Measurements from ENCODE around the gene TMTC1.

DNA sequence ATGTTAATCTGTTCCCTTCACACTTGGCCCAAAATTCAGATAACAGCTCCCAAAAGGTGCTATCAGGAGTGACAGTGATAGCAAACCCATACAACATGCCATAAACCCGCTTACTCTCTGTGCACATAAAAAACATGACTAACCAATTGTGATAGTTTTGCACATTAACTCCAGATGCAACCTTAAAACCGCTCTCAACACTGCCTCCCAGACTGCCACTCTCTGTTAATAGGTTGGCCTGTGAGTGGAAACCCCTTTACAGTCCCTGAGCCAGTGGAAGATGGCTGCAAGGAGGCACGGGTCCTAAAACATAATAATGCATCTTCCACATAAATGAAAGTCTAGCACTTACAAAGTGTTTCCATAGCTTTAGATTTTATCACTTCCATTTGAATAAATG lies 12.0 kb upstream of the TMTC1 start:
- TF ChIP-seq, protein P1, sequence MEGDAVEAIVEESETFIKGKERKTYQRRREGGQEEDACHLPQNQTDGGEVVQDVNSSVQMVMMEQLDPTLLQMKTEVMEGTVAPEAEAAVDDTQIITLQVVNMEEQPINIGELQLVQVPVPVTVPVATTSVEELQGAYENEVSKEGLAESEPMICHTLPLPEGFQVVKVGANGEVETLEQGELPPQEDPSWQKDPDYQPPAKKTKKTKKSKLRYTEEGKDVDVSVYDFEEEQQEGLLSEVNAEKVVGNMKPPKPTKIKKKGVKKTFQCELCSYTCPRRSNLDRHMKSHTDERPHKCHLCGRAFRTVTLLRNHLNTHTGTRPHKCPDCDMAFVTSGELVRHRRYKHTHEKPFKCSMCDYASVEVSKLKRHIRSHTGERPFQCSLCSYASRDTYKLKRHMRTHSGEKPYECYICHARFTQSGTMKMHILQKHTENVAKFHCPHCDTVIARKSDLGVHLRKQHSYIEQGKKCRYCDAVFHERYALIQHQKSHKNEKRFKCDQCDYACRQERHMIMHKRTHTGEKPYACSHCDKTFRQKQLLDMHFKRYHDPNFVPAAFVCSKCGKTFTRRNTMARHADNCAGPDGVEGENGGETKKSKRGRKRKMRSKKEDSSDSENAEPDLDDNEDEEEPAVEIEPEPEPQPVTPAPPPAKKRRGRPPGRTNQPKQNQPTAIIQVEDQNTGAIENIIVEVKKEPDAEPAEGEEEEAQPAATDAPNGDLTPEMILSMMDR (IDR thresholded peaks at IDR 0.05), result no peak
- TF ChIP-seq EP300 (IDR thresholded peaks at IDR 0.05) (no peak), POLR2A (IDR thresholded peaks at IDR 0.05; ENCODE audit: low read depth) (no peak)
